ENCODE results near the gene DUSP1. TPM values are rescaled to one million over a fixed set of nuclear protein-coding genes. Genes with fewer than 3 reads are reported as not detected.

DUSP1 gene
- polyA plus RNA-seq, 1 donor (not counting 4 experiments of a cell fraction or from before 2014, with no cell fraction given): 174 TPM

DNA sequence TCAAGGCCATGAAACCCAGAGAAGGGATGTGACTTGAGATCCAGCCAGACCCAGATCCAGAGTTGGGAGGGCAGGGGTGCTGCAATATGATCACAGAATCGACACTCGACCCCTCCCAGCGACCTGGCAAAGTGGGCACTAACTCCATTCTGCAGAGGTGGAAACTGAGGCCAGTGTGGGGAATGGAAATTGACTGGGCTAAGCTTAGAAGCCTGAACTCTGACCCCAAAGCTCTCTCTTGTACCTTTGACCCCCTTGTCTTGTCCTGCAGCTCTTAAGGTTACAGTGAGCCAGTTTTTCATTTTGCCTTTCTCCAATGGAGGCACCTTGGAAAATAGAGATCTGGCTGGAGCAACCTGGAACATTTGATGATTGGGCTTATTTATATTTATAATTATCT, 48.6 kb upstream of the DUSP1 start:
- no peaks in the 10 kb centered on the region for H3K27me3 ChIP-seq (ENCODE audit: control insufficient read depth, extremely low read depth, insufficient read depth, low read length)
- no peak overlapping the region for H2AFZ ChIP-seq (ENCODE audit: control insufficient read depth, low read length)
- peak overlapping the region; percentile 52 for H3K9ac ChIP-seq (ENCODE audit: control insufficient read depth, extremely low read depth, insufficient read depth, low read length)
- FAIRE-seq (no peak), DNase-seq (ENCODE audit: low read depth, low spot score) (no peak)
- peaks cover 35% of the 10 kb centered on the region for H3K4me1 ChIP-seq (ENCODE audit: control insufficient read depth, extremely low read depth, insufficient read depth, low read length)
- H3K4me3 ChIP-seq (ENCODE audit: control insufficient read depth in 2 of 3, extremely low read depth in 1 of 3, insufficient read depth in 2 of 3, low read depth in 1 of 3, low read length in 3 of 3): no peak overlapping the region
- no peaks in the 10 kb centered on the region for H3K36me3 ChIP-seq (ENCODE audit: control insufficient read depth in 2 of 2, extremely low read depth in 1 of 2, insufficient read depth in 2 of 2, low read length in 2 of 2)
- peak overlapping the region; percentile 34 for H3K4me2 ChIP-seq (ENCODE audit: control insufficient read depth, extremely low read depth, insufficient read depth, low read depth, low read length)
- TF ChIP-seq EZH2 (IDR thresholded peaks at IDR 0.05; ENCODE audit: low read length): no peak
- TF ChIP-seq, protein P1, sequence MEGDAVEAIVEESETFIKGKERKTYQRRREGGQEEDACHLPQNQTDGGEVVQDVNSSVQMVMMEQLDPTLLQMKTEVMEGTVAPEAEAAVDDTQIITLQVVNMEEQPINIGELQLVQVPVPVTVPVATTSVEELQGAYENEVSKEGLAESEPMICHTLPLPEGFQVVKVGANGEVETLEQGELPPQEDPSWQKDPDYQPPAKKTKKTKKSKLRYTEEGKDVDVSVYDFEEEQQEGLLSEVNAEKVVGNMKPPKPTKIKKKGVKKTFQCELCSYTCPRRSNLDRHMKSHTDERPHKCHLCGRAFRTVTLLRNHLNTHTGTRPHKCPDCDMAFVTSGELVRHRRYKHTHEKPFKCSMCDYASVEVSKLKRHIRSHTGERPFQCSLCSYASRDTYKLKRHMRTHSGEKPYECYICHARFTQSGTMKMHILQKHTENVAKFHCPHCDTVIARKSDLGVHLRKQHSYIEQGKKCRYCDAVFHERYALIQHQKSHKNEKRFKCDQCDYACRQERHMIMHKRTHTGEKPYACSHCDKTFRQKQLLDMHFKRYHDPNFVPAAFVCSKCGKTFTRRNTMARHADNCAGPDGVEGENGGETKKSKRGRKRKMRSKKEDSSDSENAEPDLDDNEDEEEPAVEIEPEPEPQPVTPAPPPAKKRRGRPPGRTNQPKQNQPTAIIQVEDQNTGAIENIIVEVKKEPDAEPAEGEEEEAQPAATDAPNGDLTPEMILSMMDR (optimal IDR thresholded peaks at IDR 0.05 in 1 of 3, IDR thresholded peaks at IDR 0.05 in 1 of 3, conservative IDR thresholded peaks at IDR 0.05 in 1 of 3; ENCODE audit: extremely low read depth in 1 of 3, insufficient read depth in 2 of 3, low read length in 3 of 3): no peak
- no peaks in the 10 kb centered on the region for H4K20me1 ChIP-seq (ENCODE audit: control insufficient read depth, extremely low read depth, insufficient read depth, low read length)
- H3K27ac ChIP-seq (ENCODE audit: control insufficient read depth, insufficient read depth, low read length): peak overlapping the region; percentile 69
- dilution Hi-C loops (cut with MboI; ENCODE audit: extremely low pct_ligation_motif_present, low sequenced_read_pairs): no loop called here
- no peaks in the 10 kb centered on the region for H3K9me1 ChIP-seq (ENCODE audit: control insufficient read depth, extremely low read depth, insufficient read depth, low read length)
- no peaks in the 10 kb centered on the region for H3K79me2 ChIP-seq (ENCODE audit: control insufficient read depth, insufficient read depth, low read length)
- no peaks in the 10 kb centered on the region for H3K9me3 ChIP-seq (ENCODE audit: control insufficient read depth, low read depth, low read length)

DNA sequence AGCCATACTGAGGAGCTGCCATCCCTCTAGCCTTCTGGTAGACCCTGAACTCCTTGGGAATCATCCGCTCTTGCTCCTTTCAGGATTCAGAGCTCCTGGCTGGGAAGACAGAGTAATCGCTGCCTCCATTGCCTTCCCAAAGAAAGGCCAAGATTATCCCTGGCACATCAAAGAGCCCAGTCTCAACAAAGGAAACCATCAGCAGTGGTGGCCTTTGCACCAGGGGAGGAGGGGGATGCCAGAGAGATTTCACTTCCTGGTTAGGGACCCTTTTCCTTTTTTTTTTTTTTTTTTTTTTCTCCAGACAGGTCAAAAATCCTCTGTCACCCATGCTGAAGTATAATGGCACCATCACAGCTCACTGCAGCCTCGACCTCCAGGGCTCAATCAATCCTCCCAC, 47.1 kb upstream of the DUSP1 start:
- no peak for TF ChIP-seq EZH2 (IDR thresholded peaks at IDR 0.05; ENCODE audit: low read length)
- TF ChIP-seq, protein P1 (optimal IDR thresholded peaks at IDR 0.05 in 1 of 3, IDR thresholded peaks at IDR 0.05 in 1 of 3, conservative IDR thresholded peaks at IDR 0.05 in 1 of 3; ENCODE audit: extremely low read depth in 1 of 3, insufficient read depth in 2 of 3, low read length in 3 of 3): no peak
- no peaks in the 10 kb centered on the region for H3K79me2 ChIP-seq (ENCODE audit: control insufficient read depth, insufficient read depth, low read length)
- H3K36me3 ChIP-seq (ENCODE audit: control insufficient read depth in 2 of 2, extremely low read depth in 1 of 2, insufficient read depth in 2 of 2, low read length in 2 of 2): no peaks in the 10 kb centered on the region
- no peak overlapping the region for H3K4me2 ChIP-seq (ENCODE audit: control insufficient read depth, extremely low read depth, insufficient read depth, low read depth, low read length)
- H2AFZ ChIP-seq (ENCODE audit: control insufficient read depth, low read length): no peak overlapping the region
- no peaks in the 10 kb centered on the region for H4K20me1 ChIP-seq (ENCODE audit: control insufficient read depth, extremely low read depth, insufficient read depth, low read length)
- dilution Hi-C loops (cut with MboI; ENCODE audit: extremely low pct_ligation_motif_present, low sequenced_read_pairs): no loop called here
- H3K9me1 ChIP-seq (ENCODE audit: control insufficient read depth, extremely low read depth, insufficient read depth, low read length): no peaks in the 10 kb centered on the region
- no peak overlapping the region for H3K27ac ChIP-seq (ENCODE audit: control insufficient read depth, insufficient read depth, low read length)
- DNase-seq (ENCODE audit: low read depth, low spot score) (no peak), FAIRE-seq (no peak)
- H3K27me3 ChIP-seq (ENCODE audit: control insufficient read depth, extremely low read depth, insufficient read depth, low read length): no peaks in the 10 kb centered on the region
- H3K4me1 ChIP-seq (ENCODE audit: control insufficient read depth, extremely low read depth, insufficient read depth, low read length): peaks cover 35% of the 10 kb centered on the region
- H3K9me3 ChIP-seq (ENCODE audit: control insufficient read depth, low read depth, low read length): no peaks in the 10 kb centered on the region
- H3K4me3 ChIP-seq (ENCODE audit: control insufficient read depth in 2 of 3, extremely low read depth in 1 of 3, insufficient read depth in 2 of 3, low read depth in 1 of 3, low read length in 3 of 3): no peak overlapping the region
- no peak overlapping the region for H3K9ac ChIP-seq (ENCODE audit: control insufficient read depth, extremely low read depth, insufficient read depth, low read length)
